HEK293 (cell line): ENCODE data around the gene PCDHGC5.

ENCODE experiments used
- CTCF ChIA-PET: fragments of 350-600 bp; formaldehyde crosslinking; extraction: SDS; loops from one replicate; lab custom pipeline; 2021; ENCODE audit warnings: antibody characterized with exemption; lab: Yijun Ruan, JAX
- POLR2A ChIA-PET: fragments of 300-600 bp; formaldehyde crosslinking; extraction: SDS; loops from one replicate; lab custom pipeline; 2020; ENCODE audit warnings: antibody characterized with exemption, inconsistent platforms; lab: Yijun Ruan, JAX
- H3K27ac ChIP-seq: fragments of 200-500 bp; sonication (Bioruptor generic); 2 replicates; pipeline ENCODE4 v1.5.1; 2014; ENCODE audit warnings: low read depth, low read length, control low read depth, inconsistent platforms; ENCODE audit errors: extremely low read depth
- H3K36me3 ChIP-seq, 2 experiments: fragments of 200-500 bp in 1 of 2; sonication (Bioruptor generic) in 1 of 2; 1 replicate in 1 of 2; 2 replicates in 1 of 2; pipeline ENCODE4 v1.5.1; 2014 to 2017; ENCODE audit warnings: inconsistent platforms in 2 of 2, low read length in 2 of 2; ENCODE audit not compliant: control insufficient read depth in 2 of 2, insufficient read depth in 1 of 2
- H3K4me1 ChIP-seq: fragments of 200-500 bp; sonication (Bioruptor generic); 2 replicates; pipeline ENCODE4 v1.5.1; 2014; ENCODE audit warnings: mild to moderate bottlenecking, low read length, inconsistent platforms; ENCODE audit not compliant: control insufficient read depth, insufficient read depth
- H3K4me3 ChIP-seq: 2 replicates; pipeline ENCODE4 v1.5.1; 2011; ENCODE audit warnings: low read depth, mild to moderate bottlenecking, control low read depth, low read length, moderate library complexity
- H3K9me3 ChIP-seq: fragments of 200-500 bp; sonication (Bioruptor generic); 2 replicates; pipeline ENCODE4 v1.5.1; 2014; ENCODE audit warnings: low read depth, low read length, inconsistent platforms; ENCODE audit not compliant: control insufficient read depth, insufficient read depth
- FEZF1 ChIP-seq: fragments of 450-650 bp; formaldehyde crosslinking; IDR thresholded peaks from 2 replicates; pipeline ENCODE4 v1.5.1; 2016; ENCODE audit warnings: missing biosample characterization, missing genetic modification characterization
- GLI2 ChIP-seq: fragments of 450-650 bp; formaldehyde crosslinking; IDR thresholded peaks from 2 replicates; pipeline ENCODE4; 2017; ENCODE audit warnings: missing biosample characterization, missing genetic modification characterization, low read depth, borderline replicate concordance
- HOXD13 ChIP-seq: sonication (generic); formaldehyde crosslinking; IDR thresholded peaks from 2 replicates; pipeline ENCODE4 v1.8.0; 2022; ENCODE audit warnings: missing genetic modification reagents, borderline replicate concordance
- OSR2 ChIP-seq: fragments of 450-650 bp; formaldehyde crosslinking; IDR thresholded peaks from 2 replicates; pipeline ENCODE4 v1.5.1; 2016; ENCODE audit warnings: missing biosample characterization, missing genetic modification characterization
- PRDM4 ChIP-seq: fragments of 450-650 bp; formaldehyde crosslinking; IDR thresholded peaks from 2 replicates; pipeline ENCODE4 v1.5.1; 2017; ENCODE audit warnings: missing biosample characterization, missing genetic modification characterization
- PRDM6 ChIP-seq: fragments of 450-650 bp; formaldehyde crosslinking; IDR thresholded peaks from 2 replicates; pipeline ENCODE4 v1.5.1; 2017; ENCODE audit warnings: missing biosample characterization, missing genetic modification characterization
- SP7 ChIP-seq: fragments of 450-650 bp; formaldehyde crosslinking; IDR thresholded peaks from 2 replicates; pipeline ENCODE4 v1.5.1; 2016; ENCODE audit warnings: missing biosample characterization, missing genetic modification characterization
- ZBTB48 ChIP-seq: fragments of 450-650 bp; formaldehyde crosslinking; IDR thresholded peaks from 2 replicates; pipeline ENCODE4 v1.5.1; 2016; ENCODE audit warnings: missing biosample characterization, missing genetic modification characterization
- ZNF175 ChIP-seq: fragments of 450-650 bp; formaldehyde crosslinking; IDR thresholded peaks from 2 replicates; pipeline ENCODE4 v1.5.1; 2016; ENCODE audit warnings: missing biosample characterization, missing genetic modification characterization
- ZNF239 ChIP-seq: fragments of 450-650 bp; formaldehyde crosslinking; IDR thresholded peaks from 2 replicates; pipeline ENCODE4 v1.5.1; 2016; ENCODE audit warnings: missing biosample characterization, missing genetic modification characterization
- ZNF366 ChIP-seq: fragments of 450-650 bp; formaldehyde crosslinking; conservative IDR thresholded peaks from 2 replicates; pipeline ENCODE4 v1.5.1; 2016; ENCODE audit warnings: missing biosample characterization, missing genetic modification characterization
- ZNF549 ChIP-seq: fragments of 450-650 bp; IDR thresholded peaks from 2 replicates; pipeline ENCODE4 v1.5.1; 2018; ENCODE audit warnings: missing biosample characterization, missing genetic modification characterization, mild to moderate bottlenecking, inconsistent platforms, moderate library complexity
- ZNF623 ChIP-seq: fragments of 450-650 bp; formaldehyde crosslinking; IDR thresholded peaks from 2 replicates; pipeline ENCODE4 v1.5.1; 2016; ENCODE audit warnings: missing biosample characterization, missing genetic modification characterization
- ZNF692 ChIP-seq: fragments of 450-650 bp; formaldehyde crosslinking; IDR thresholded peaks from 2 replicates; pipeline ENCODE4 v1.5.1; 2016; ENCODE audit warnings: missing biosample characterization, missing genetic modification characterization
- ZNF768 ChIP-seq: fragments of 450-650 bp; formaldehyde crosslinking; IDR thresholded peaks from 2 replicates; pipeline ENCODE4 v1.5.1; 2018; ENCODE audit warnings: missing biosample characterization, mild to moderate bottlenecking, missing genetic modification characterization
- ZSCAN16 ChIP-seq: fragments of 450-650 bp; formaldehyde crosslinking; IDR thresholded peaks from 2 replicates; pipeline ENCODE4 v1.5.1; 2016; ENCODE audit warnings: missing biosample characterization, missing genetic modification characterization
- ZSCAN5A ChIP-seq: fragments of 450-650 bp; formaldehyde crosslinking; IDR thresholded peaks from 2 replicates; pipeline ENCODE4 v1.5.1; 2016; ENCODE audit warnings: missing biosample characterization, missing genetic modification characterization

Gene PCDHGC5

GRCh38 chr5:141491323-141492167, 2.7 kb downstream of the PCDHGC5 start:
- Histone ChIP-seq H3K27ac (no peak overlapping the region), H3K36me3 (no peaks in the 10 kb centered on the region), H3K9me3 (no peaks in the 10 kb centered on the region), H3K4me1 (no peaks in the 10 kb centered on the region), H3K4me3 (no peak overlapping the region)
- POLR2A ChIA-PET: no interaction called here
- CTCF ChIA-PET: no interaction called here
- TF ChIP-seq PRDM6 (tag by site-specific recombination) (no peak), OSR2 (tag by site-specific recombination) (no peak), ZNF768 (tag by site-specific recombination) (no peak), ZNF366 (tag by site-specific recombination) (no peak), FEZF1 (no peak), ZNF239 (no peak), ZBTB48 (tag by site-specific recombination) (no peak), HOXD13 (CRISPR knock-in tag) (no peak)

DNA sequence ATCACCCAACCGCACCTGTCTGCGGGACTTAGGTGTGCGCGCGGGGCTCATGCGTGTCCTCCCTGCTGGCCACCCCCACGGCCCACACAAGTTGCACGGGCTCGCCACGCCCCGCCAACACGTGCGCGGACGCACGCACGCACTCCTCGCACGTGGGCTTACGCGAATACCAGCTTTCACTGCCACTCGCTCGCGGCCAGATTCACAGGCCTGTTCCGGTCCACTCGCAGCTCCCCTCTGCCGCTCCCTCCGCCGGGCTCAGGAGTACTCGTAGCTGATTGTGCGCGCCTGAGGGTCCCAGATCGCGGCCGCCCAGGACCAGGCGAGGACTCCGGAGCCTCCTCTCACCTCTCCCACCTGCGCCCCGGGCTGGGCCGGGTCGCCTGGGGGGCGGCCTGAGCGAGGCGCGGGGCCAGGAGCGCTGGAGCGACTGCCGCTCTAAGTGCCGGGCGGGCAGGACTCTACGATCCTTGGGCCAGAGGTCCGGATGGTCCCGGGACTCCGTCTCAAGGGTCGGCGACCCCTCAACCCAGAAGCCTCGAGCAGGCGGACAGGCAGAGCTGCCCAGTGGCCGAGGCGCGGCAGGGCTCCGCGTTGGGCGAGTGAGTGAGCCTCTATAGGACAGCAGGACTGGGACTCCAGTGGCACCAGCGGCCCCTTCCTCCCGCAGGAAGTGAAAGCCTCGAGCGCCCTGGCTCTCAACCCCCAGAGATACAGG, 3.4 kb downstream of the PCDHGC5 start:
- Histone ChIP-seq H3K27ac (no peak overlapping the region), H3K9me3 (no peaks in the 10 kb centered on the region), H3K36me3 (no peaks in the 10 kb centered on the region), H3K4me3 (no peak overlapping the region), H3K4me1 (no peaks in the 10 kb centered on the region)
- TF ChIP-seq ZNF623 (tag by site-specific recombination) (no peak), ZNF175 (tag by site-specific recombination) (no peak), ZSCAN5A (tag by site-specific recombination) (no peak), ZSCAN16 (tag by site-specific recombination) (no peak), PRDM4 (tag by site-specific recombination) (no peak), SP7 (tag by site-specific recombination) (no peak), ZNF549 (tag by site-specific recombination) (no peak), GLI2 (tag by site-specific recombination) (no peak), ZNF366 (tag by site-specific recombination) (no peak), ZNF692 (tag by site-specific recombination) (no peak)
- ChIA-PET POLR2A (interaction anchor here (0.8 kb wide), 1 partner anchor 17 kb away, joined by 3 read pairs; the partner anchor contains the start of gene PCDHGC3), CTCF (interaction anchor here (0.6 to 1.0 kb wide), 2 partner anchors 20 to 1566 kb away, joined by 3 read pairs; no protein-coding TSS in a partner anchor)
